HG02610 (cell line): ENCODE data around the gene SSR3.
A peak's percentile ranks its signal among the peaks of the same experiment; 100 is the strongest.
"Not testable (repeated sequence)": the region's sequence is repeated elsewhere in the genome, so short reads cannot be mapped to it uniquely, and the experiment has no call there.

Experiments used
- ATAC-seq: cut with Tn5 transposase; IDR thresholded peaks from one replicate; pipeline ENCODE4 v1.9.1; 2021; ENCODE audit warnings: mild to moderate bottlenecking, moderate library complexity; ENCODE audit not compliant: unreplicated experiment

Gene SSR3

DNA sequence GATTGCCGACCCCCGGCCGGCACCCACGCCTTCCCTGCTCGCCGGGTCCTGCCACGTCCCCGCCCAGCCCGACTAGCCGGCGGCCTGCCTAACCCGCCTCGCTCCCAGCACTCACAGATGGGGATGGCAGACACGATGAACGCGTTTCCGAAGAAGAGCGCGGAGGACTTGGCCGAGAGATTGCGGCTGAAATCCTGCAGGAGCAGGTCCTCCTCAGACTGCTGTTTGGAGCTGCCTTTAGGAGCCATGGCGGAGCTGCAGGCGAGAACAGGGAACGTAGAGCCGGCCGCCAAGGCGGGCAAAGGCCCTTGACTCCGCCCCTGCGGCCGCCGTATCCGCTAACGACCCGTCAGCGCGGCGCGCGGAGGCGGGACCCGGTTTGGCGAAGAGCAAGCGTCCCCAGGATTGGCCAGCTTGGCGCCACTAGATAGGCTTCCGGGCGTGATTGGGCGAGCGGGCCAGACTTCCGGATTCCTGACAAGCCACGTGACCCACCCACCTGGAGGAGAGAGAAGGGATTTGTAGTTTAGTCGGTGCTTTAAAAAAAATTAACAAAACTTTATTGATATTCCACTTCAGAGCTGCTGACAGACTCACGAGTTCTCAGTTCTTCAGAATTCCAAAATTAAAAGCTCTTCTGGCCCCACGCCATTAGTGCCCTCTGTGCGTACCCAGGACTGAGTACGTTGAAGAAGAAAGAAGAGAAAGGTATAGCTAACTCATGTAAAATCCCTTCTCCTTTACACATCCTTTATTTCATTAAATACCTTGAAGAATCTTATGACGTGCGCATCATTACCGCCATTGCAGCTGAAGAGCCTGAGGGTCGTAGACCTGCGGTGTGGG lies at the start of gene SSR3:
SSR3 (minus strand) TSS at position 276 of the 846 bp plus-strand sequence; CDS start at position 248, 28 bp downstream.
- peak; percentile 99 for ATAC-seq

DNA sequence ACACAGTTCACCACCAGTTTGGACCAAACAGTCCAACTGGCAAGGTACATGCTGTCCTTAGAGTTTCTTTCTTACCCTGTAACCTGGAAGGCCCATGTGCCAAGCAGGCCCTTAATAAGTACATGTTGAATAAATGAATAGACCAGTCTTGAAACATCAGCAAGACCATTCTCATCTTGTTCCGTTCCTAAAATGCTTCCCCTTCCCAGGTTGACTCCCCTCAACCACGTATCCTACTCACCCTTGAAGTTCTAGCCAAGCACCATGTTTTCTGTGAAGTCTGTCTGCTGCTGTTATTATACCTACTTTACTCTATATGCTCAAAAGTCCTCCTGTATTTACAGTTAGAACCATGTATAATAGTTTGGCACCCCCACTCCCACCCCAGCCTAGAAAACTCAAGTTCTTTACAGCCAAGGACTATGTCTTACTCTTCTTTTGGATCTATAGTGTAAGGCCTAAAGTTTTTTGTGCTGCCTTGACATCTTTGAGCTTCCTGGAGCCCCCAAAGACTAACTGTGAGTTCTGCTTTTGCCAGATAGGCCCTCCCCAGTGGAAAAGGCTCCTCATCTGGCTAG lies 49.2 kb upstream of the SSR3 start:
- ATAC-seq = no peak

DNA sequence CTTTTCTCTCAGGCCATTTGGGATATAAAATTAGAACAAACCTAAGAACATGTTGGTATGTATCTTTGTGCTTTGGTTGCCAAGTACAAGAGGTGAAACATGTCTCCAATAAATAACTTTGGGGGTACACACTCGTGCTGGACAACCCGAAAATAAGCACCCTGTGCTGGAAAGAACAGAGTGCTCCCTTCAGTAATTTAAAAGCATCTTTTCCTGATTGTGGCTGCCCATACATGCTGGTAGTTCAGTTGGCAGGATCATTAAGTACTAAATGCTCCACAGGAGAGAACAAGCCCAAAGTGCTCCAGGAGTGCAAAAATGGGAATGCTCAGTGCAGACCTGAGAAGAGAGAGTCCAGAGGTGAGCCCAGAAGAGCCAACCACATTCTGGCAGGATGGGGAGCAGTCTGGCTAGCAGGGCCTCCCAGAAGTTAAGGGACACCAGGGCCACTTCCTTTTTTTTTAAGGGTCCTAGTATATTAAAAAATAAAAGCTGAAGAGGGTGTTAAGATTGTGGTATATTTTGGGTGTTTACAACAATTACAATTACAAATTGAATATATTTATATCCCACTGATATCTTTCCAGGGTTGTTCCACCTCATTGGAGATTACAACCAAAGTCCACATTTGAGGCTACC lies 48.6 kb upstream of the SSR3 start:
- no peak for ATAC-seq

DNA sequence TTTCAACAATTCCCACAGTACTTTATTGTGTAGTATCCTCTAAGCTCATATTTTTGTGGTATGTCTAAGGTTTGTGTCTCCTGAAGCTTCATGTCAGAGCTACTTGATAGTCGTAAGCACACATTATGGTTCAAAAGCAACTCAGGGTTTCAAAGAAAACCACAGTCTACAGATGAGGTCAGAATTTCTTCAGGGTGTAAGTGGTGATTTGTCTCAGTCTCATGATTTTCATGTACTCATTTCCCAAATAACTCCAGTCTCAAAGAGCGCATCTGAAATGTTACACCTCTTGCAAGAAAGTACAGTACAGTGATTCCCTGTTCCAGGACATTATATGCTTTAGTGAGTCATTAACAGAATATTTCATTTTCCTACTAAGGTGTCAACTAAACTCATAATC lies 47.5 kb upstream of the SSR3 start:
- peak; percentile 66 for ATAC-seq

DNA sequence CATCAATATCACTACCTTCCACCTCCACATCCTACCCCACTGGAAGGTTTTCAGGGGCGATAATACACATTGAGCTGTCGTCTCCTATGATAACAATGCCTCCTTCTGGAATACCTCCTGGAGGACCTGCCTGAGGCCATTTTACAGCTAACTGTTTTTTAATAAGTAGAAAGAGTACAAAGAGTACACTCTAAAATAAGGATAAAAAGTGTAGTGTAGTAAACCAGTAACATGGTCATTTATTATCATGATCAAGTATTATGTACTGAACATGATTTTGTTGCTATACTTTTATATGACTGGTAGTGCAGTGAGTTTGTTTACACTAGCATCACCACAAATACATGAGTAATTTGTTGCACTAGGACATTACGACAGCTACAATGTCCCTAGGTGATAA lies 46.6 kb upstream of the SSR3 start:
- ATAC-seq = no peak

DNA sequence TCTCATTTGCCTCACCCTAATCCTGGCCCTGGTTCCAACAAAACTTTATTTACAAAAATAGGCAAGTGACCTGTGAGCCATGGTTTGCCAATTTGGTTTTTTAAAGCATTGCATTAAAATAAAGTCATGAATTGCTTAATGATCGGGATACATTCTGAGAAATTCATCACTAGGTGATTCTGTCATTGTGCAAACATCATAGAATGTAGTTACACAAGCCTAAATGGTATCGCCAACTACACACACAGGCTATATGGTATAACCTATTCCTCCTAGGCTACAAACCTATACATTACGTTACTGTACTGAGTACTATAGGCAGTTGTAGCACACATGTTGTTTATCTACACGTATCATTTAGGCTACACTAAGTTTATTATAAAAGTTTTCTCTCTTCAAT lies 45.9 kb upstream of the SSR3 start:
- ATAC-seq = no peak

DNA sequence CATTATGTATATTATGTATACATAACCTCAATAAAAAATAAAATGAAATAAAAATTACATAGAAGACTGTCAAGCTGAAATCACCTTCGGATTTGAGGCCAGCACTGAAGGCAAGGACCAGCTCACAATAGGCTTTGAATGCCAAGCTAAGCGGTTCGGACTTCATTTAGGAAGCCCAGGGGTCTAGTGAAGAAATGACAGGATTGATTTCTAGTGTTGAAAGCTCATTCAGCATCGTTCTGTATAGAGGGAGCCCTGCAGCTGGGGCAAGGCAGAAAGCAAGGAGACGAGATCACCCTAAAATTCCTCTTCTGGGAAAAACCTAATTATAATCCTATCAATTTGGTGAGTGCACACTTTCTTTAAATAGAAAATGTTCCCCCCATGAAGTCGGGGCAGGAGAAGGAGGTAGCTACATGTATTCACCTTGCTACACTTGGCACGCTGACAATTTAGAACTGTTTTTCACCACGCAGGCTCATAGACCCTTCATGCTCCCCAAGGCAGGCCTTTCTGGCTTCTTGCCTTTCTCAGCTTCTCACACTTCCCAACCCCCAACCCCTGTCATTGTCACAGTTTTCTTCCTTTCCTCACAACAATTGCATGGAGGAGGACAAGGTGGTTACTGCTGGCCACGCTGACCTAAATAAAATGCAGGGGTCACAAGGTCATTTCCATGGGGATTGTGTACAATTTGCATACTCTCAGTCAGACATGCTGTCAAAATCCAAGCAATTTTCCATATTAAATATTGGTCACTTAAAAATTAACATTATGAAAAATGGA lies 44.4 kb upstream of the SSR3 start:
- ATAC-seq = no peak

DNA sequence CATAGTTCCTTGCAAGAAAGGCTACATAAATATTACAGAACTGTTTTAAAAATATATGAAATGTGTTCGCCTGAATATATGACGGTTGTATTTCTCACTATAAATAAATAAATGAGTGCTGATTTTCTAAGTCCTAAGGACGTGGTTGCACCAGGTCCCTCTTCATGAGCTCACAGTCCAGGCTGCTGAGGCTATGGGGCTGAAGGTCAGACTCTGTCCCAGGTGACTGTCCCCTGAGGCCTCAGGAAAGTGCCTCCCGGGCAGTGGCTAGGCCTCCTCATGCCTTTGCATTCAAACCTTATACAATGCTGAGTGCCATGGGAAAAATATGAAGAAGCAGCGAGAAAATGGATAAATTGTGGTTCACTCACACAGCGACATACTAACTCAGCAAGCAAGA lies 43.5 kb upstream of the SSR3 start:
- ATAC-seq = no peak

DNA sequence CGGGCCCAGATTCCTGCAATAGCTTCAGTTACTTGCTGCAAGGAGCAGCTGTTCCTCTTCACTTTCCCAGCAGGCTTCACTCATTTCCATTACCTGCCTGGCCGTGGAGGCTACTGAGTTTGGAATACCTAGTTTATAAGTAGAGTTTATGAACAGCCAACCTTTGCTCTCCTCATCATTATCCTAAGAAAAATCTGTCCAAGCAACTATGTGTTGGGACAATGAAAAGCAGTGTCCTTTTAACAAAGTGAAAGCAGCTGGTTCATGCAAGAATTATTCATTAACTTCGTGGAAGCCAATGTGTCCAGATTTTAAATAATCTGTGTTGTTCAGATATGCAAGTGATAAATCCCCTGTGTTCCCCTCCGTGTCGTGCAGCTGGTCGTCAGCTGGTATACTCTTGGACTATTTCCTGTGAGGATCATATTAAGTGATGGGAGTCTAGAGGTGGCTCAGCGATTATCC lies 39.3 kb upstream of the SSR3 start:
- no peak for ATAC-seq

DNA sequence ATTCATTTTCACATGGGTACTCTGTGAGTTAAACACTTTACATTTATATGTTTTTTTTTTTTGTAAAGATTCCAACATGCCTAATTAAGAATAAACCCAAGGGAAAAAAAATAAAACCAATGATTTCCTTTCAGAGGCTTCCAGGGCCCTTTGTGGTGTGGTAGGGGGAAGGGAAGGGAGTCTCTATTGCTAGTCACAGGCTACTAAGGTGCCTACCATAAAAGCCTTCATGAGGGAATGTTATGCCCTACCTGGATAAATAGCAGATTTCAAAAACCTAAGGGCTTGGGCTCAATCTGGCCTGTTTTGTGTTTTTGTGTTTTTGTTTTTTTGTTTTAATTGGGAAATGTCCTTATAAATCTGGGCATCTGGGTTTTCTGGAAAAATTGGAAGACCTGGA lies 38.9 kb upstream of the SSR3 start:
- ATAC-seq = no peak

DNA sequence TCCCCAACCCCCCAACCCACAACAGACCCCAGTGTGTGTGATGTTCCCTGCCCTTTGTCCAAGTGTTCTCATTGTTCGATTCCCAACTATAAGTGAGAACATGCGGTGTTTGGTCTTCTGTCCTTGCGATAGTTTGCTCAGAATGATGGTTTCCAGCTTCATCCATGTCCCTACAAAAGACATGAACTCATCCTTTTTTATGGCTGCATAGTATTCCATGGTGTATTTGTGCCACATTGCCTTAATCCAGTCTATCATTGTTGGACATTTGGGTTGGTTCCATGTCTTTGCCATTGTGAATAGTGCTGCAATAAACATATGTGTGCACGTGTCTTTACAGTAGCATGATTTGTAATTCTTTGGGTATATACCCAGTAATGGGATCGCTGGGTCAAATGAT lies 34.9 kb upstream of the SSR3 start:
- not testable (repeated sequence) for ATAC-seq

DNA sequence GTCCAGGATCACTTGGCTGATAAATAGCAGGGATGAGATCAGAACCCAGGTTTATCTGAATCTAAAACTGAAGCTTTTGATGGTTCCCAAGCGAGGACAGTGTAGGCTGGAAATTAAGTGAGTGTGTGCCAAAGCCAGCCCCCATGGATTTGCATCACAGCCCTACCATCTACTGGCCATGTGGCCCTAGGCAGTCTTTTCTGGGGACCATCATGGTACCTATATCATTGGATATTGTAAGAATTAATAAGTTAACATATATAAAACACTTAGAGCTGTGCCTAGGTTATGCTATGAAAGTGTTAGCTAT lies 32.8 kb upstream of the SSR3 start:
- no peak for ATAC-seq

DNA sequence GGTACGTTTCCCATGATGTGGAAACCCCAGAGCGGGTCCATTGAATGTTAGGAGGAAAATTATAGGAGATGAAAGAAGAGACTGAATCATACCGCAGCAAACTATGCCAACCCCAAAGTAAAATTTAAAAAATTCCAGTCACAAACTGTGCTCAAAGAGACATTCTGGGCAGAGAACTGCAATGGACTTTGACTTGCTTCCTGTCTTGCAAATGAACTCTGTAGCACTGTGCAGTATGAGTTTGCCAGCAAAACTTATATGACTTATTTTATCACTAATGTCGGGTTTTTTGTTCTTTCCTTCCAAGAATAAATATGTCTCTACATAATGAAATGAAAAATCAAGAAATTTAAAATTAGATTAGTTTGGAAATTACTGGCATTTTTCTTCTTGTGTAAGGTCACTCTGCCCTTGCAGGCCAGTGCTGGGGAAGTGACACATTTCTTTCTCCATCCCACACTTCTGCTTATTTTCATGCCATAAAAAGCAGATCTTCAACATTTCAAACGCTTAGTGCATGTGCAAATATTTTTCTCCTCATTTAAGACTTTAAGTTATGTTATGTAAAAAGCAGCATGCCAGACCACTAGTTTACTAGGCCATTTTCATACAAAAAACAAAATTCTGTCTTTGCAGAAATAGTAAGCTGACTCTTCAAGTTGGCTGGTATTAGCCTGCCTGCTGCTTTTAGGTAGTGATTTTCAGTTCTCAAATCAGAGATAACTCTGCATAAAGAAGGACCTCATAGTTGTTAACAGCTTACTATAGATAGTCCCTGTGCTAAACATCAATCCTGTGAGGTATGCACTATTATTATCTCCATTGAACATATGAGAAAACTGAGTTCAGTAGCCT lies 32.2 kb upstream of the SSR3 start:
- ATAC-seq = no peak

DNA sequence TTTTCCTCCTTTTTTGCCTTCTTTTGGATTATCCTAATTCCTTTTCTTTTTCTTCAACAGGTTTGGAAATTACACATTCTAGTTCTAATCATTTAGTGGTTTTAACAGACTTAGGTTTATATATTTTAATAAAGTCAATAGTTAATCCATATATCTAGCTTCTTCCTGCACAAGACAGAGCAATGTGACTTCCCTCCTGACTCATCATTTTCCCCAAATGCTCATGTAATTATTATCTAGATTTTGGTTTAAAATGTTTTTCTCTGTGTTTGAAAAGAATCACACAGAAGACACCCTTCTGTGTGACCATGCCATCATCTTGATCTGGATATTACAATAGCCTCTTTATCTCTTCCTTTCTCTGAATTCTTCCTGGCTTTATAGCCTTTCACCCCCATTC lies 28.6 kb upstream of the SSR3 start:
- no peak for ATAC-seq

DNA sequence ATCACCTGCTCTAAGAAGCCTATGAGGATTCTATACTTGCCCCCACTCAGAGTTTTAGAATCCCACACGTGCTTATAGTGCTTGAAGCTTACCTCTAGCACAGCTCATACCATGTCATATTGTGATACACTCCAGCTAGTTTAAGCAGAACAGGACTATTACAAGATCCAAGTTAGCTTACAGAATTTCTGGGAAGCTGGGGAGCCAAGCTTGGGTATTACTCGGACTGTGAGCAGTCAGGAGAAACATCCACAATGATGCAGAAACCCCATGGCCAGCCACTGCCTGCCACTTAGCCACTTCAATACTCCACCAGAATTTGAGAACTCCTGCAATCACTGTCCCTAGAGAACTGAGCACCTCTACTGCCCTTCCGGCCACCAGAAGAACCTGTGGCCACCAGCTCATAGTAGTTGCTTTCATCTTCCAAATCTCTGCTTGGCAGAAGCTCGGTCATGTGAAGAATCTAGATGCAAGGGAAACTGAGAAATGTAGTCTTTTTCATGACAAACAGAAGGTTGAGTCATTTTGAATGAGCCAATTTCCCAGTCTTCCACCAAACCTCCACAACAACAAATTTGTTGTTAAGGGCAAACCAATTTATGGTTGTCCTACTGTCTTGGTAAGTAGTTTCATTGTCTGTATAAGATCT lies 27.7 kb upstream of the SSR3 start:
- ATAC-seq = peak; percentile 77

DNA sequence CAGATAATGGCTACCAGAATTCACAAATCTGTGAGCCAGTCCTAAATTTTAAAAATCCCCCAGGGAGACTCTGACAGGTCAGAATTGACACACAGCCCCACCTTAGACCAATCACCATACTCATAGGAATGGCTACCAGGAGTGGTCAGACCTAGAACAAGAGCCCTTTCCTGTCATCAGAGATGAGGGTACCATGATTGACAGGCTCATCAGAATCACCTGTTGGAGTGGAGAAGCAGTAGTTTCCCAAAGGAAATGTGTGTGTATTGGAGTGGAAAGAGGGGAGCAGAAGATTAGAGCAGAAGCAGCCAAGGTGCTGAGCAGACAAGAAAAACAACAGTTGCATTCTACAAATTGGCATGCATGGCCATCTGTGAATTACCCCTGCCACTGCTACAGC lies 27.0 kb upstream of the SSR3 start:
- no peak for ATAC-seq

DNA sequence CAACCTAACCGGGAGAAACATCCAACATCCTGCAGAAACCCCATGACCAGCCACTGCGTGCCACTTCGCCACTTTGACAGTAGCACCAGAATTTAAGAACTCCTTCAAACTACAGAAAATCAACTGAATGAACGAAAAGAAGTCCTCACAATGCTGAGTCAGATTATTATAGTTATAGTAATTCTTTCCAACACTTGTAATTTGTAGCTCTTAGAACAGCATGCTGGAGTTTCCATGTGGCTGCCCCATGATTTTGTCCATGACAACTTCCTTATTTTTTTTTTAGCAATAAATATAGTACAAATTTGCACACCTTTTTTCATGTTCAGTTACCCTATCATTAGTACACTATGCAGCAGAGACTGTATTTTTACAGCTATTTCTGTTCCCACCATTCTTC lies 26.1 kb upstream of the SSR3 start:
- ATAC-seq = no peak

DNA sequence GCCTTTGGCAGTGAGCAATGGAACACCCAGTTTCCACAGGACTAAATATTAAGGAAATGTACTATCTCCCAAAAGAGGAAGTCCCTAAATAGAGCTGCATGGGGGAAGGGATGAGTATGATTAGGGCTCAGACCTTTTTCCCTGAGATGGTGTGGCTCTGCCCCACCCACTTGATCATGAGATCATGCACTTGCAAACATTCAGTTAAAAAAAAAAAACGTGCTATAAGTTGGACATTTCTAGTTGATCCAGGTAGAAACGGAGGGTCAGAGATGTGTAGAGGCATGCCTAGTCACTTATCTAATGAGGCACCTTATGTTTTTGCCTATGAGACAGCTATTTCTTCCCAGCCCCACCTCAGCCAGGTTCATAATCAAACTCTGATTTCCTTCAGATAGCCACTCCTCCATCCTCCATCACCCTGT lies 24.5 kb upstream of the SSR3 start:
- ATAC-seq = no peak

DNA sequence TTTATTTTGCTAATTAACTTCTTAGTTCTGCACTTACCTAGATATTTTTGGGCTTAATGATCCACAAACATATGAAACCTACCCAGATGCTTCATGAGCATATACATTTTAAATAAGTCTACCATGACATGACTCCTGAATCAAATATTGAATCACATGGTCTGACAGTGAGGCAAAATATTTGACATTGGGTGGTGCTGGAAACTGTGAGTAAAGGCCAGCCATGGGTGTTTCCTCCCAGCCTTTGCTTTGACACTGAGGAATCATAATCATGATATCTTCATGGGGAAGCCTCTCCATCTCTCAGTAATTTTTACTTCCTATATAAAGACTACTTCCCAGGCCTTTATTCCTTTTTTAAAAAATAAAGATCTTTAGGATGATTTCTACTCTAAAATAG lies 22.8 kb upstream of the SSR3 start:
- no peak for ATAC-seq
